HUDEP-2 (cell line): ENCODE measurements around the gene FKBP7.
"Not testable (repeated sequence)": the region's sequence is repeated elsewhere in the genome, so short reads cannot be mapped to it uniquely, and the experiment has no call there.

Experiments used
- DNase-seq, 76 experiments: peaks; one replicate each; lab custom pipeline; 2025; ENCODE audit not compliant: unreplicated experiment in 76 of 76; lab: John Stamatoyannopoulos, UW

FKBP7 gene

DNA sequence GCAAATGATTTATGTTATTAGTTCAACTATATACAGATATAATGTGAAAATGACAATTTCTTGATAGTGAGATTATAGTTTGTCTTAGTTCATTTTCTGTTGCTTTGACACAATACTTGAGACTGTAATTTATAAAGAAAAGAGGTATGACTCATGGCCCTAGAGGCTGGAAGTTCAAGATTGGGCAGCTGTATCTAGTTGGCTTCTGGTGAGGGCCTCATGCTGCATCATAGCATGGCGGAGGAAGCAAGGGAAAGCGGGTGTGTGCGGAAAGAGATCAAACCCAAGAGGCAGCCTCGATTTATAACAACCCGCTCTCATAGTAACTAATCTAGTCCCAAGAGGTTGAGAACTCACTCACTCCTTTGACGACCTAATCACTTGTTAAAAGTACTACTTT, 13.2 kb upstream of the FKBP7 start:
- DNase-seq = peak in 2 of 76 experiments; percentile 4 to 12

DNA sequence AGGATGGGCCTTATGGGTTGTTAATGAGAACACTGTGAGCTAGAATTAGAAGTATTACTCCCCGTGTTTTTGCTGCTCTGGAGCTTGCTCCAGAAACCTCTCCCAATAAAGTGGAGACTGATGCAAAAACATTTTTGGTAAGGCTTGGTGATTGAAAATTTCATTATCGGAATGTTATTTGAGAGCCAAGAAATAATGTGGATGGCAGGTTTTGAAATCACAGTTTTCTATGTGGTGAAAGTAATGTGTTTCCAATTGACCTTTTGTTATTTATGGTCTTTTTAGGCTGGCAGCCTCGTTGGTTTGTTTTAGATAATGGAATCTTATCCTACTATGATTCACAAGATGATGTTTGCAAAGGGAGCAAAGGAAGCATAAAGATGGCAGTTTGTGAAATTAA, 7.0 kb upstream of the FKBP7 start:
- DNase-seq = no peak

DNA sequence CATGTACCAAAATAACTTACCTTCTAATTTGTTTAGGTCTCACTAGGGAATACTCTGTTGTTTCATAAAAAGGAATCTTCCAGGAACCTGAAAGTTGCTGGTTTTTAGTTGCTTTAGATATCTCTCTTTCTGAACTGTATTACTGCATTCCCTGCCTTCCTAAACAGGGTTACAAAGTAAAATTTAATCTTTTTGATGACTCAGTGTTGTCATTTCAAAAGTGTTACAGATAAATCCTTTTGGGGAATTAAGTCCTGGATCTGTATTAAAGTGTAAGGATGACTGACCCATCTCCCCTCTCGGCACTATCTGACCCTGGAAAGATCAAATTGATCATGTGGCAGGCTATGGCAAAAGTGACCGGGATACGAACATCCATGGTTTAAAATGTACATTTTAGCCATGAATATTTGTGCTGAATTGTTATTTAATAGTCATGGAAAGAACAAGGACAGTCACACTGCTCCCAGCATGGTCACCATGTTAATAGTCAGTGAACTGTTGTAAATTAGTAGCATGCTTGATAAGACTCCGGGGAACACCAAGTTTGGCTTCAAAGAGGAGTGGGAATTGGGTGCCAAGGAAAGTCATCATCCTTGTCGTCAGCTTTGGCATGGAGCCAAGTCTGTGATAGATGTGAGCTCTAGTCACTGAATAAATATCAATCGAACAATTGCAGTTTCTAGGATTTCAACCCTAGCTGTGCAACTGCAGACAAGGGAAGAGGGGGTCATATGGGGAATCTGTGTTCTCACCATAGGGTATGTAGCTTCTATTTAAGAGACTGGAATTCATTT, 6.0 kb upstream of the FKBP7 start:
- DNase-seq = peak in 2 of 76 experiments; percentile 6 to 15

DNA sequence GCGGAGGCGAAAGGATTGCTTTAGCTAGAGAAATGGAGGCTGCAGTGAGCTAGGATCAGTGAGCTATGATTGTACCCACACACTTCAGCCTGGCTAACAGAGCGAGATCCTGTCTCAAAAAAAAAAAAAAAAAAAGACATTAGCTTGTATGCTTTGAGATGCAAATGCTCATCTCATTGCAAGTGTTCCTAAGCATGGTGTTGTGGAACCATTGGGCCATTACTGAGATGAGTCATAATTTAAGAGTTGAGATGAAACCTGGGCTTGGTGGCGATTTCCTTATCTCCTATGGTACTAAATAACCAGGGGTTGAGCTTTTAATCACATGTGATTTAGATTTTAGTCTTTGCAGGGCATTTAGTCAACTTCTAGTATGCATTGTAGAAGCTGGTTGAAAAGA, 4.0 kb upstream of the FKBP7 start:
- DNase-seq = peak in 4 of 76 experiments; percentile 5 to 28 (median 20)

DNA sequence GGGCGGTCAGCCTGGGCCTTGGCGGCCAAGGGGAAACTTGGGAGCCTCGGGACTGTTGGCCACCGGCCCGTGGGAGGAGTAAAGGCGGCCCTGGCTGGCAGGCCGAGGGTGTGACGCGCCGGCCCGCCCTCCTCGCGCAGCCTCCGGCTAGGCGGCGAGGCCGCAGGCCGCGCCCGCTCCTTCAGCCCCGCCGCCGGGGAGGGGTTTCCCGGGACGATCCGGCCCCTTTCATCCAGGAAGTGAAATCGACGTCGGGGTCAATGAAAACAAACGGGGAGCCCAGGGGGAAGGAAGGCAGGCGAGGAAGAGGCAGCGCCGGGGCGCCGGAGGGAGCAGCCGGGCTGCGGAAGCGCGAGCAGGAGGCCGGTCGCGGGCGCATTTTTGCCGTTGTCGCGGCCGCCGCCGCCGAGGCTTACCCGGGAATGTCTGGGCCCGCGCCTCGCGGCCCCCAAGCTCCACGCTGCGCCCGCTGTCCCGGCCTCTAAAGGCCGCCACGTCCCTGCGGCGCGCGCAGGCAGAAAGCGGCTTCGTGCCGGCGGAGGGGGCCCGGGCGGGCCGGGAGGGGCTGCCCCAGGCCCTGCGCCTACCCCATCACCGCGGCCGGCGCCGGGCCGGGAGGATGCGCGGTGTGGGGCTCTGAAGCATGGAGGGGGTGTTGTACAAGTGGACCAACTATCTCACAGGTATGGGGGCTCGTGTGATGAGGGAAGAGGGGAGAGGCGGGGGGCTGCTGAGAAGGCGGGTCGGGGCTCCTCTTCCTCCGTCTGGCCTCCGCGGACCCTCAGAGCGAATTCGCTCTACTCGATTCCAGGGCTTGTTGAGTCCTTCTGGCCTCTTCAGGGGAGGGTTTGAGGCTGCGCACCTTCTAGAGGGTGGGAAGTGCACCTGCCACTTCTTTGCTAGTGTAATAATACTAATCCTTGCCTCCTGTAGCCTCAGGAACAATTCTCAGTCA, 2.1 kb upstream of the FKBP7 start, which contains the start of gene PLEKHA3:
Gene PLEKHA3 (plus strand): TSS at position 231 of the 955 bp plus-strand sequence. CDS start 413 bp downstream, at position 644.
- DNase-seq = peak in 75 of 76 experiments; percentile 20 to 92 (median 83)

DNA sequence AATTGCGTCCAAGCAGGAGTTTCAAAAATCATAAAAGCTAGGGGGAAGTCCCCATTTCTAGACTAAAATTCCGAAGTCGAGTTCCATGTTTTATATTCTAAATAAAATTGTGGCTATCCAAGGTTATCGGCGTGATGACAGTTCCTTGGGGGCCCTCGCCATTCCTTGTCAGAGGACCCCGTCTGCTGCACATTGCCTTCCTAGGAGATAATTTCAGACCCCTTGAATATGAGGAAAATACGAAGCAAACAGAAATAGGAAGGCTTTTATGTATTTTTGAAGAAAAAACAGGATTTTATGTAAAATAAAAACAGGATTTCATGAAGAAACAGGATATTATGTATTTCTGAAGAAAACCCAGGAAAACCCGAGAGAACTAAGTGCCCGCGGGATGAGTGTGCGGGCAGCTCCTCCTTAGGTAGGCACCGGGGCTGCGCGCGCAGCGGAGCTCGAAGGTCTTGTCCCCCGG, 1.4 kb upstream of the FKBP7 start:
- DNase-seq = no peak

DNA sequence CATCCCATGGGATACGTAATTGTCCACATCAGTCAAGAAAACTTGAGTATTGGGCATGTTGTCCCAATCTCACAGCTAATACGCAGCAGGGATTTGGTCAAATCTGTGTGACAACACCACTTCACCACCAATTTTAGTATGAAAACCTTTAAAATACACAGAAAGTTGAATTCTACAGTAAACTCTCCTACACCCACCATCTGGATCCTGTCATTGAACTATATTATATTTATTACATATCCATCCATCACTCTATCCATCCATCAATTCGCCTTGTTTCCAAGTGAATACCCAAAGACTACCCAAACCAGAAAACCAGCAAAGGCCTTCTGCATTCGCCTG, 846 bp upstream of the FKBP7 start:
- DNase-seq = no peak

DNA sequence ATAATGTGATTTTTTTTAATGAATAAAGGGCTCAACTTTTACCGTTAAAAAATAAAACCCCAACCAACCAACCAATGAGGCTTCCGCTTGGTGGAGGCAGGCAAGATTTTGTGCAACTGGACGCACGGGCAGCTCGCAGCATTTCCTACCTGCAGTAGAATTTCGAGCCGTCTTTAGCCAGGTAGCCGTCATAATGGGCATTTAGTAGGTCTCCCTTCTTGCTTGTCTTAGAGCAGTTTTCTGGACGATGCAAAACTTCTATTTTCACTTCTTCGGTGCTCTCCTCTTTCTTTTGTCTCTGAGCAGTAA, 316 bp downstream of the FKBP7 start:
- DNase-seq = no peak

DNA sequence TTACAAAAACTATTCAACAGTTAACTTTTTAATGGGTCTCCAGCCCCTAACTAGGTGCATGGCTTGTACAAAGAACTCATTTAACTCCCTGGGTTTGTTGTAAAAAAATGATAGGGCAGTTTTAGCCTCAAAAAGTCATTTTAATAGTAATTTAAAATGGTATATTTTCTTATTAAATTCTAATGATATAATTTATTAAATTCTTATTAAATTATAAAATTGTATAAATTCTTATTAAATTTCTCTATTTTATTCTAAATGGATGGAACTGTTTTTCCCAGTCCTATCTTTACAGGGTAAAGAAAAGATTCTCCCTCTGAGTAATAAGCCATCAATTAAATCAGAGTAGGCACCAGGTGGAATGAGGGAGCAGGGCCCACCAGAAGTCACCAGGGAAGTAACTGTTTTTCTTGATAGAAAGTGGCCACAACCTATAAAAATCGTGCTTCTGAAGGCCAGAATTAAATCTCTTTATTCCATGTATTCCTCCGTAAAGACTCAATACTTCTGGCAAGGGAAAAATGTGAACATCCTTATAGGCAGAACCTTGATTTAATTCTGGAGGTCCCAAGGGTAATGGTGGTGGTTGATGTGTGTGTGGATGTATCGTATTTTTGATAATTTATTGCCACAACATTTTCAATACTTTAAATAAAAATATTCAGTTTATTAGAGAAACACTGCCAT, 814 bp downstream of the FKBP7 start:
- no peak for DNase-seq

DNA sequence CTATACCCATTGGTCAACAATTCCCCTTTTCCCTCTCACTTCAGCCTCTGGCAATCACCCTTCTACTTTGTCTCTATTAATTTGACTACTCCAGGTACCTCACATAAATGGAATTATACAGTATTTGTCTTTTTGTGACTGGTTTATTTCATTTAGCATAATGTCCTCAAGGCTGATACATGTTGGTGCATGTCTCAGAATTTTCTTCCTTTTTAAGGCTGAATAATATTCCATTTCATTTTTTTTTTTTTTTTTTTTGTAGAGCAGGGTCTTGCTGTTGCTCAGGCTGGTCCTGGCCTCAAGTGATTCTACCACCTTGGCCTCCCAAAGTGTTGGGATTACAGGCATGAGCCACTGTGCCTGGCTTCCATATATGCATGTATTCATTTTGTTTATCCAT, 1.9 kb downstream of the FKBP7 start:
- DNase-seq = no peak

DNA sequence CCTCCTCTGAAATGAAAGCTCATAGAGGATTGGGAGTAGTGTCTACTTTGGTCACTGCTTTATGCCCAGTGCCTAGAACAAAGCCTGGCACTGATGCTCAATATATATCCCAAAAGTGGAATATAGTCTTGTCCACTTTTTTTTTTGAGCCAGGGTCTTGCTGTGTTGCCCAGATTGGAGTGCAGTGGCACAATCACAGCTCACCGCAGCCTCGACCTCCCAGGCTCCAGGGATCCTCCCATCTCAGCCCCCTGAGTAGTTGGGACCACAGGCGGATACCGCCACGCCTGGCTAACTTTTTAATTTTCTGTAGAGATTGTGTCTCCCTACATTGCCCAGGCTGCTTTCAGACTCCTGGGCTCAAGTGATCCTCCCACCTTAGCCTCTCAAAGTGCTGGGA, 3.8 kb downstream of the FKBP7 start:
- no peak for DNase-seq

DNA sequence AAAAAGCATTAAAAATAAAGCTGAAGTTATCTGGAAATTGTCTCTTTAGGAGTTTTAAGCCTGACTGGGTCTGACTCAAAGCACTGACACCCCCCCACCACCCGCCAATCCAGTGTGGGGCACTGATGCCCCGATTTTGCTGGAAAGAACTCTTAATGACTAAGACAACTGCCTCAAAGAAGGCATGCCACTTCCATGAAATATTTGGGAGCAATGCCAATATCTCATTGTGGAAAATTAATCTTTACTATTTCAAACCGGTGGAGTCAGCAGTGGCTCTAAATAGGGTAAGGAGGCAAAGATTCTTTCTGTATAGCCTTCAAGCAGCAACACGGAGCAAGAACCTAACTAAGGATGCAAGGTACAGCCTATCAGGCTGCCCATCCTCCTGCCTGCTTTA, 4.5 kb downstream of the FKBP7 start:
- no peak for DNase-seq

DNA sequence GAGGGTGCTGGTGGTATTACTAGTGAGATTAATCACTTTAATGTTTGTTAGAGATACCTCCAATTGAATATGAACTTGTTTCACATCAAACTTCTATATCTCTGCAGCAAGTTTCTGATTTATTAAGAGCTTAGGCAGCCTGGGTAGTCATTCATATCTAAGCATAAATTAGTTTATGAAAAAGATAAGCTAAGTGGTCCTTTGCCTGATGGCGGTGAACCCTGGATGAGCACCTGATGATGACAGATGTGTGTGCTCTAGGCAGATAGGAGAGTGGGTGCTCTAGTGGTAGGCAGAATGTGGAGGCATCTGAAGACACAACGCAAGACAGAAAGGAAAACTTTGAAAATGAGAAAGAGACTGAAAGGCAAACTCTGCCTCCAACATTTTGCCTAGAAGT, 5.0 kb downstream of the FKBP7 start:
- DNase-seq = no peak

DNA sequence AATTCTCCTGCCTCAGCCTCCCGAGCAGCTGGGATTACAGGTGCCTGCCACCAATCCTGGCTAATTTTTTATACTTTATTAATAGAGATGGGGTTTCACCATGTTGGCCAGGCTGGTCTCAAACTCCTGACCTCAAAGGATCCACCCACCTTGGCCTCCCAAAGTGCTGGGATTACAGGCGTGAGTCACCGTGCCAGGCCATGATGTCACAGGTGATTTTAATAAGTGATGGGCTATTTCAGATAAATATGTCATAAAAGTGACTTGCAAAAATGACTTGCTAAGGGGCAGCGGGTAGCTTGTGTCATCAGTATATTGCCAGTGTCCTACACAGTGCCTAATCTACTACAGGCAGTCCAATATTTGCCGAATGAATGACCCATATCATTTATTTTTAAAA, 7.1 kb downstream of the FKBP7 start:
- not testable (repeated sequence) for DNase-seq

DNA sequence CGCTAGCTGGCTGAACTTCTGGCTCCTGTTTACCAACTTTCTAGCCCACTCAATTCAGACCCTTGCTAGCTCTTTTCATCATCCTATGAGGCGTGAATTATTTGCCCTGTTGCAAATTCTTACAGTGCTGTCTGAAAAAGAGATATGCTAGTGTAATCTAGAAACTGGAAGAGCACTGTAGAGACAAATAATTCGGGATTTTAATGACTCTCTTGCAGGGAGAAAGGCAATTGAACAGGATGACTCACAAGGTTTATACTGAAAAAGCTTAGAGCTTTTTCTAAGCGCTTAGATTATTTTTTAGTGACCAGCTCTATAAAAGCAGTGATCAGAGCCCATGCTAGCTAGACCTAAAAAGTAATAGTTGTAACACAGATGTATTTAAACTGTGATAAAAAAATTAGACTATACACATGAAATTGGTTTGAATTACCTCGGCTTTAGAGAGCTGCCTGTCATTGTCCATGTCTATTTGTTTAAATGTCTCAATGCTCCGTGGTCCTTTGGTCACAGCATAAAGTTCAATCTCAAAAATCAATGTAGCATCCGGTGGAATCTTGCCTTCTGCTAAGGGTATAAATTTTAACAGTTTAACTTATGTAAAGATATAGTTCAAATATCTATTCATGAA, 9.1 kb downstream of the FKBP7 start:
- DNase-seq = no peak

DNA sequence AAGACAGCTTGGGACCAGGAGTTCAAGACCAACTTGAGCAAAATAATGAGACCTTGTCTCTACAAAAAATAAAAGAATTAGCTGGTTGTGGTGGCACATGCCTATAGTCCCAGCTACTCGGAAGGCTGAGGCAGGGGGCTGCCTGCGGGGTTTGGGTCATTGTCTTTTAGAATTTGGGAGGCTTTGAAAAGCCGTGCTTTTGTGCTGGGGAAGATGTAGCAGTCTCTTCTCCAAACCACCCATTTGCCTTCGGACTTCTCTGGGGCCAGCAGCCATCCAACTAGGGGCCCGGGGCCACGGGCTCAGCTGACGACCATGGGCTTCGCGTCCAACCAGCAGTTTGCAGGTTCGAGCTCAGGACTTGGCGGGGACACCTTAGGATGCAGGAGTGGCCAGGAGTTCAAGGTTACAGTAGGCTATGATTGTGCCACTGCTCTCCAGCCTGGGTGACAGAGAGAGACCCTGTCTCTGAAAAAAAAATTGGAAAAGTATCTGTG, 21.0 kb downstream of the FKBP7 start:
- DNase-seq = no peak

DNA sequence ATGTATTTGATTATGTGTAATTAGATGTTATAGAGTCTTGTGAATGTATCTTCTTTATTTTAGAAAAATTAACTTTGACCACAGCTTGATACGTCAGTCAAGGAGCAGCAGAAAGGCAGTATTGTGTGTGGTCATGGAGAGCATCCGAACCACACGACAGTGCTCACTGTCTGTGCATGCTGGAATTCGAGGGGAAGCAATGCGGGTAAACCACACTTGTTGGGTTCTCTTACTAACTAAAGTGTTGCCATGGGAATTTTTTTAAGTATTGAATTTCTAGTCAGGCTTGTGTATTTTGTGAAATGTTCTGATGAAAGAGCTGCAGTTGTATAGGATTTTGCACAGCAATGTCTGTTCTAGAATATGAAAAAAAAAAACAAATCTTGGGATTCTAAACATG, 22.5 kb downstream of the FKBP7 start:
- no peak for DNase-seq

DNA sequence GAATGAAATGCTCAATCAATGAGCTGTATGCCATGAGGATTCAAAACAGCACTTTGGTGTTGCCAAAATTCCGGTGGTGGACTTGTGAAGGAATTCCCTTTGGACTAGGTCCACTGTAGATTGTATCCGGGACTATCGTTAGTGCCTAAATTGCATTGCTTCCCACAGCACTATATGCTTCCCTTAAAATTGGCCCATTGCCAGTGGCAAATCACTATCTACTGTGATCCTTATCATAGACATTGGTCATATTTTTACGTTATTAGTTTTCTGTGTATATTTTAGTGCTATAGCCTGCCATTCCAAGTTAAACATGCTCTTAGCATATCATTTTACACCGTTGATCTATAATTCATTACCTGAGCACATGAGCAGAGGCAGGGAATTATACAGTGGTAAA, 25.5 kb downstream of the FKBP7 start:
- DNase-seq = no peak

DNA sequence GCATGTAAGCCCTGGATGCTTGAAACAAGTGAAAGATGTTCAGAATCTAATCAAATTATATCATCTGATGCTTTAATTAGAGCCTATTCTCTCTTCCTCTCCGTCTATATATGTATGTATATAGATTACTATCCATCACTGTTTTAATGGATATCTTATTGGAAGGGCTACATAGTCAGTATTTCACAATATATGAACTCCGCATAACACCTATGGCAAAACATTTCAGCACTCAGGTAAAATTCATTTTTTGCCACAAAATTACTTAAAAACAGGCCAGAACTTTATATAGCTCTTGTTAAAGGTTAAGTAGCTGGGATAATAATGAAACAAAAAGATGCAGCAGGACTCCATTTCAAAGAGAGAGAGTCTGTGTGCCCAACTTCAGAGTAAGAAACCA, 26.1 kb downstream of the FKBP7 start:
- no peak for DNase-seq

DNA sequence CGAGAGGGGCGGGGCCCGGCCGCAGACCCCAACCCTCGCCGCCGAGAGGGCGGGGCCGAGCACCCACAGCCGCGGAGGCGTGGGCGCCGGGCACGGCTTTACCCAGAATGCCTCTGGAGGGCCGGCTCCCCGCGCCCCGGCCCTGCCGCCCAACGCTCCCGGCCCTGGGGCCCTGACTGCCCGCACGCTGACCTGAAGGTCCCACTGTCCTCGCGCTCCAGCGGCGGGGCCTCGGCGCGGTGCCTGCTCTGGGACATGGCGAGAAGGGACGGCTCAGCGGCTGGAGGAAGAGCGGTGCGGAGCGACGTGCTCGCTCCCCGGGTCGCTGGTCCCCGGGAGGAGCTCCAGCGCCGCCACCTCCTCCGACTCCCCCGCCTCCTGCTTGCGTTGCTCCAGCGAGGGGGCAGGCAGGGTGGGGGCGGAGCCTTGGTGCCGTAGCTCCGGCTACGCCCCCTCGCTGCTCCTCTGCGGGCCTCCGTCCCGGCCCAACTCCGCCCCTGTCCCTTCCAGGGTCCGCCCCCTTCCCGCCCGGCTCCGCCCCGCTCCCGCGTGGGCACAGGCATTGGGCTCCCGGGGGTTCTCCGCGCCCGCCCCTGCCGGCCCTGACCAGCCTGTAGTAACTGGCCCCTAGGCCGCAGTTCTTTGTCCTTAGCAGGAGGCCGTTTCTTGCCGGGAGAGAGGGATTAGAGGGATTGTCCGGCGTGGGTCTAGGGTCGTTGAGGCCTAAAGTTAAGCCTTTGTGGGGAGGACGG, 27.4 kb downstream of the FKBP7 start, which contains the start of the genes PJVK and PRKRA:
Gene PJVK (plus strand): TSS at position 605 of the 752 bp plus-strand sequence. CDS start 2,032 bp downstream, outside the sequence.
Gene PRKRA (minus strand): TSS at position 402 of the 752 bp plus-strand sequence. CDS start 145 bp downstream, at position 257.
- DNase-seq = peak; percentile 29 to 96 (median 91)
